ENCODE measurements around the gene LMCD1. TPM values are rescaled to one million over a fixed set of nuclear protein-coding genes. Genes with fewer than 3 reads are reported as not detected.
A peak's percentile ranks its signal among the peaks of the same experiment; 100 is the strongest.

Gene LMCD1
- total RNA-seq, 4 donors from 2014 or later, result 43.2 to 576 (median 131) TPM

DNA sequence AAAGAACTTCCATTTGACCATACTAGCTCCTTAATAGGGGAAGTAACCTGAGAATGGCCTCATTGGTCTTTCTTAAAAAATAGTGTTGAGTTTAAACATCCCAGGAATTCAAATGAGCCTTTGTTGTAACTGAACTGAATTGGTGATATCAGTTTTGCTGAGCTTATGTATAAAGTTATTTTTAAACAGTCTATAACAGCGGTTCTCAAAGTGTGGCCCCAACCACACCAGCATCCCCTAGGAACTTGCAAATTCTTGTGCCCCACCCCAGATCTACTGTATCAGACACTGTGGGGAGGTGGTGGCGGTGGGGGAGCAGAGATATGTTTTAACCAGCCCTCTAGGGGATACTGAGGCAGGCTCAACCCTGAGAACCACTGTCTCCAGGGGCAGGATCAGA lies 57.0 kb downstream of the LMCD1 start:
- peaks cover 3 to 42% (median 21%) of the 10 kb centered on the region in 4 donors for H3K4me1 ChIP-seq
- TF ChIP-seq EP300 (IDR thresholded peaks at IDR 0.05), result no peak
- no peak for TF ChIP-seq POLR2AphosphoS5 (IDR thresholded peaks at IDR 0.05)
- TF ChIP-seq POLR2A (IDR thresholded peaks at IDR 0.05; ENCODE audit: low read depth), result no peak
- TF ChIP-seq, protein P1, sequence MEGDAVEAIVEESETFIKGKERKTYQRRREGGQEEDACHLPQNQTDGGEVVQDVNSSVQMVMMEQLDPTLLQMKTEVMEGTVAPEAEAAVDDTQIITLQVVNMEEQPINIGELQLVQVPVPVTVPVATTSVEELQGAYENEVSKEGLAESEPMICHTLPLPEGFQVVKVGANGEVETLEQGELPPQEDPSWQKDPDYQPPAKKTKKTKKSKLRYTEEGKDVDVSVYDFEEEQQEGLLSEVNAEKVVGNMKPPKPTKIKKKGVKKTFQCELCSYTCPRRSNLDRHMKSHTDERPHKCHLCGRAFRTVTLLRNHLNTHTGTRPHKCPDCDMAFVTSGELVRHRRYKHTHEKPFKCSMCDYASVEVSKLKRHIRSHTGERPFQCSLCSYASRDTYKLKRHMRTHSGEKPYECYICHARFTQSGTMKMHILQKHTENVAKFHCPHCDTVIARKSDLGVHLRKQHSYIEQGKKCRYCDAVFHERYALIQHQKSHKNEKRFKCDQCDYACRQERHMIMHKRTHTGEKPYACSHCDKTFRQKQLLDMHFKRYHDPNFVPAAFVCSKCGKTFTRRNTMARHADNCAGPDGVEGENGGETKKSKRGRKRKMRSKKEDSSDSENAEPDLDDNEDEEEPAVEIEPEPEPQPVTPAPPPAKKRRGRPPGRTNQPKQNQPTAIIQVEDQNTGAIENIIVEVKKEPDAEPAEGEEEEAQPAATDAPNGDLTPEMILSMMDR (IDR thresholded peaks at IDR 0.05), result no peak
- intact Hi-C loops (cut with DNase I), result no loop called here
- DNase-seq (ENCODE audit: extremely low spot score), result no peak
- H3K36me3 ChIP-seq, result peaks cover 0 to 48% (median 9%) of the 10 kb centered on the region in 4 donors
- no peaks in the 10 kb centered on the region for H3K9me3 ChIP-seq
- H3K27me3 ChIP-seq, result no peaks in the 10 kb centered on the region
- no peak overlapping the region for H3K27ac ChIP-seq (replicated peaks in 1 of 4)
- 75% methylated on average over 2 of the region's 2 CpGs for WGBS
- H3K4me3 ChIP-seq, result no peak overlapping the region

DNA sequence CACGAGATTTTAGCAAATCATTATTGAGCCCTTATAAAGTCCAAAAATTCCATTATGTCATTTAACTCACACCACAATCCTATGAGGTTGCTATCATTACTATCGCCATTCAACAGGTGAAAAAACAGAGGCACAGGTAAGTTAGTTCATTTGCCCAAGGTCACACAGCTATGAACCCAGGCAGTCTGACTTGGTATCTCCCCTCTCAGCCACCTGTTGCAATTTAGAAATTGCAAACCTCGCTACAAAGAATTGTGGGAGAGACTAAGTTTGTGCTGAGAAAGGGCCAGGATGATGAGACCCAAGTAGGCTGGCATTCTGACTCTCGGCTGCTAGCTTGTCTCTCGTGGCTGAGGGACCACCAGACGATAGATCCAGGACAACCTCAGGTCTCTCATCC lies 57.7 kb downstream of the LMCD1 start:
- intact Hi-C loops (cut with DNase I), result no loop called here
- peaks cover 0 to 48% (median 6%) of the 10 kb centered on the region in 4 donors for H3K36me3 ChIP-seq
- H3K4me3 ChIP-seq, result no peak overlapping the region
- H3K27me3 ChIP-seq, result no peaks in the 10 kb centered on the region
- 97% methylated on average over 6 of the region's 6 CpGs for WGBS
- no peak for DNase-seq (ENCODE audit: extremely low spot score)
- H3K9me3 ChIP-seq, result no peaks in the 10 kb centered on the region
- TF ChIP-seq POLR2A (IDR thresholded peaks at IDR 0.05; ENCODE audit: low read depth) (no peak), POLR2AphosphoS5 (IDR thresholded peaks at IDR 0.05) (no peak), EP300 (IDR thresholded peaks at IDR 0.05) (no peak)
- TF ChIP-seq, protein P1 (IDR thresholded peaks at IDR 0.05), result no peak
- H3K4me1 ChIP-seq, result peaks cover 3 to 41% (median 21%) of the 10 kb centered on the region in 4 donors
- no peak overlapping the region for H3K27ac ChIP-seq (replicated peaks in 1 of 4)

DNA sequence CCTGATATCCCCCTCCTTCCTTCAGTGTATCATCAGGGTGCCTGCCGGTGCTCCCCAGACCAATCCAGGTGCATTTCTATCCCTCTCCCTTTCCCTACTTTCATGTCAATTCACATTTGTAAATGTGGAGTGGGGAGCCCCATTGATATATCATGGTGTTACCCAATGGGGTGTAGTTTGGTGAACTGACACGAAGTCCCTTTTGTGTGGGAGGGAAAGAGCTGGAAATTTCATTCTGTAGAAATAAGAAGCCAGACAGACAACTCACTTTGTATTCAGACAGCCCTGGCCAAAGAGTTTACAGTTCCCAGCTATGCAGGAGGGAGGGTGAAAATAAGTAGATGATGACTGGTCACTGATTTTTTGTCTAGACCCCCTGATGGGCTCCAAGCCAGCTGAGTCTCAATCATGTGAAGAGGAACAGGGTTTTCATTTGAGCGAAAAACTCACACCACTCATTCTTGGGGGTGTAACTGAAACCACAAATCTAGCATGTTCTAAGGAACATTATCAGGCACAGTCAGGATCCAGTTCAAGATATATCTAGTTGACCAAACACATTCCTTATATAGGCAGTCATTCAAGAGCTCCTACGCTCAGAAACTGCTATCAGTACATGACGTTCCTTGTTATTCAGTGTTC lies 58.9 kb downstream of the LMCD1 start:
- H3K27ac ChIP-seq (replicated peaks in 1 of 4), result peak overlapping the region in 1 of 4 donors; percentile 29
- peaks cover 3 to 31% (median 18%) of the 10 kb centered on the region in 4 donors for H3K4me1 ChIP-seq
- intact Hi-C loops (cut with DNase I), result no loop called here
- 91% methylated on average over 5 of the region's 5 CpGs for WGBS
- no peak for DNase-seq (ENCODE audit: extremely low spot score)
- H3K27me3 ChIP-seq, result no peaks in the 10 kb centered on the region
- no peak for TF ChIP-seq POLR2A (IDR thresholded peaks at IDR 0.05; ENCODE audit: low read depth)
- TF ChIP-seq, protein P1 (IDR thresholded peaks at IDR 0.05), result no peak
- no peak for TF ChIP-seq POLR2AphosphoS5 (IDR thresholded peaks at IDR 0.05)
- TF ChIP-seq EP300 (IDR thresholded peaks at IDR 0.05), result no peak
- no peaks in the 10 kb centered on the region for H3K9me3 ChIP-seq
- no peak overlapping the region for H3K4me3 ChIP-seq
- H3K36me3 ChIP-seq, result peaks cover 3 to 45% (median 8%) of the 10 kb centered on the region in 4 donors

DNA sequence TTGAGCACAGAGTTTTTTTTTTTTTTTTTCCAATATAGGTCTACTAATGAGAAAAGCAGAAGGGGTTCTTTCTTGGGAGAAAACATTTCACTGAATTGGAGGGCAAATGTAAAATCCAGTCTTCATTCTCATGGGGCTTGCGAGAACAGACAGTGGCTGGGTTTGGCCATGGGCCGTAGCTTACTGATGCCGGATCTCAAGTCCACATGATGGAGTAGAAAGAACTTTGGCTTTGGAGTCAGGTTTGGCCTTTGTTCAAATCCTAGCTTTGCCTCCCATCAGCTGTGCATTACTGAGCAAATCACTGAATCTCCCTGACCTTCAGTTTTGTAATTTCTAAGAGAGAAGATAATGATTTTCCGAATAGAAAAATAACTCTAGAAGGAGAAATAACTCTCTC lies 59.7 kb downstream of the LMCD1 start:
- peaks cover 3 to 30% (median 16%) of the 10 kb centered on the region in 4 donors for H3K4me1 ChIP-seq

More for the DNA sequence above, 59.7 kb downstream of the LMCD1 start:
- H3K27me3 ChIP-seq, result no peaks in the 10 kb centered on the region
- H3K4me3 ChIP-seq, result no peak overlapping the region
- no peak for TF ChIP-seq POLR2AphosphoS5 (IDR thresholded peaks at IDR 0.05)
- TF ChIP-seq EP300 (IDR thresholded peaks at IDR 0.05), result no peak
- no peak for TF ChIP-seq POLR2A (IDR thresholded peaks at IDR 0.05; ENCODE audit: low read depth)
- TF ChIP-seq, protein P1 (IDR thresholded peaks at IDR 0.05), result no peak
- intact Hi-C loops (cut with DNase I), result no loop called here
- H3K9me3 ChIP-seq, result no peaks in the 10 kb centered on the region
- 70% methylated on average over 4 of the region's 4 CpGs for WGBS
- no peak overlapping the region for H3K27ac ChIP-seq (replicated peaks in 1 of 4)
- no peak for DNase-seq (ENCODE audit: extremely low spot score)
- peaks cover 4 to 53% (median 12%) of the 10 kb centered on the region in 4 donors for H3K36me3 ChIP-seq
